ENCODE measurements around the gene GPAT3. TPM values are rescaled to one million over a fixed set of nuclear protein-coding genes. Genes with fewer than 3 reads are reported as not detected.
A peak's percentile ranks its signal among the peaks of the same experiment; 100 is the strongest.

Gene GPAT3
- total RNA-seq, 1 donor = 0.36 TPM

- Histone ChIP-seq H3K9me3 (ENCODE audit: low read depth, low read length) (peaks cover 3% of the 10 kb centered on the region), H3K36me3 (ENCODE audit: insufficient read depth, low read length) (no peaks in the 10 kb centered on the region), H2AFZ (ENCODE audit: low read length) (no peak overlapping the region), H4K20me1 (ENCODE audit: insufficient read depth, low read length) (no peaks in the 10 kb centered on the region), H3K27ac (ENCODE audit: low read depth, low read length) (no peak overlapping the region), H3K27me3 (ENCODE audit: insufficient read depth, low read length) (no peaks in the 10 kb centered on the region), H3K4me1 (ENCODE audit: insufficient read depth, low read length) (no peaks in the 10 kb centered on the region), H3K4me3 (ENCODE audit: insufficient read depth, low read length) (no peak overlapping the region), H3K79me2 (ENCODE audit: insufficient read depth, low read length) (no peaks in the 10 kb centered on the region), H3K4me2 (ENCODE audit: insufficient read depth, low read length) (no peak overlapping the region)
- no peak for DNase-seq (ENCODE audit: insufficient read length, low spot score, missing footprints)
- no peak for TF ChIP-seq CTCF (IDR thresholded peaks at IDR 0.05; ENCODE audit: extremely low read depth, low read depth, low read length)
Measured at GRCh38 chr4:83610729-83611128, 74.8 kb downstream of the GPAT3 start.

- Histone ChIP-seq H4K20me1 (ENCODE audit: insufficient read depth, low read length) (no peaks in the 10 kb centered on the region), H3K36me3 (ENCODE audit: insufficient read depth, low read length) (no peaks in the 10 kb centered on the region)
- TF ChIP-seq CTCF (IDR thresholded peaks at IDR 0.05; ENCODE audit: extremely low read depth, low read depth, low read length) = no peak
Measured at GRCh38 chr4:83613023-83613422, 77.1 kb downstream of the GPAT3 start.

GRCh38 chr4:83613994-83614393, 78.1 kb downstream of the GPAT3 start:
- no peaks in the 10 kb centered on the region for H4K20me1 ChIP-seq (ENCODE audit: insufficient read depth, low read length)
- no peak overlapping the region for H3K27ac ChIP-seq (ENCODE audit: low read depth, low read length)
- TF ChIP-seq CTCF (IDR thresholded peaks at IDR 0.05; ENCODE audit: extremely low read depth, low read depth, low read length) = no peak
- H3K4me1 ChIP-seq (ENCODE audit: insufficient read depth, low read length) = peaks cover 7% of the 10 kb centered on the region
- H3K79me2 ChIP-seq (ENCODE audit: insufficient read depth, low read length) = no peaks in the 10 kb centered on the region
- no peak overlapping the region for H3K4me3 ChIP-seq (ENCODE audit: insufficient read depth, low read length)
- no peak overlapping the region for H3K4me2 ChIP-seq (ENCODE audit: insufficient read depth, low read length)
- H3K27me3 ChIP-seq (ENCODE audit: insufficient read depth, low read length) = no peaks in the 10 kb centered on the region
- no peak overlapping the region for H2AFZ ChIP-seq (ENCODE audit: low read length)
- H3K9me3 ChIP-seq (ENCODE audit: low read depth, low read length) = peaks cover 3% of the 10 kb centered on the region
- peak; percentile 1 for DNase-seq (ENCODE audit: insufficient read length, low spot score, missing footprints)
- no peaks in the 10 kb centered on the region for H3K36me3 ChIP-seq (ENCODE audit: insufficient read depth, low read length)

More at GRCh38 chr4:83613023-83613422, 77.1 kb downstream of the GPAT3 start:
- Histone ChIP-seq H3K27ac (ENCODE audit: low read depth, low read length) (no peak overlapping the region), H3K4me3 (ENCODE audit: insufficient read depth, low read length) (no peak overlapping the region), H3K27me3 (ENCODE audit: insufficient read depth, low read length) (no peaks in the 10 kb centered on the region), H3K9me3 (ENCODE audit: low read depth, low read length) (peaks cover 3% of the 10 kb centered on the region), H3K79me2 (ENCODE audit: insufficient read depth, low read length) (no peaks in the 10 kb centered on the region), H3K4me2 (ENCODE audit: insufficient read depth, low read length) (no peak overlapping the region), H2AFZ (ENCODE audit: low read length) (no peak overlapping the region), H3K4me1 (ENCODE audit: insufficient read depth, low read length) (no peaks in the 10 kb centered on the region)
- DNase-seq (ENCODE audit: insufficient read length, low spot score, missing footprints) = no peak

GRCh38 chr4:83616252-83616651, 80.3 kb downstream of the GPAT3 start:
- TF ChIP-seq CTCF (IDR thresholded peaks at IDR 0.05; ENCODE audit: extremely low read depth, low read depth, low read length) = no peak
- H3K9me3 ChIP-seq (ENCODE audit: low read depth, low read length) = peaks cover 3% of the 10 kb centered on the region
- no peaks in the 10 kb centered on the region for H3K79me2 ChIP-seq (ENCODE audit: insufficient read depth, low read length)
- H3K36me3 ChIP-seq (ENCODE audit: insufficient read depth, low read length) = no peaks in the 10 kb centered on the region
- no peak overlapping the region for H2AFZ ChIP-seq (ENCODE audit: low read length)
- no peaks in the 10 kb centered on the region for H4K20me1 ChIP-seq (ENCODE audit: insufficient read depth, low read length)
- no peaks in the 10 kb centered on the region for H3K27me3 ChIP-seq (ENCODE audit: insufficient read depth, low read length)
- H3K27ac ChIP-seq (ENCODE audit: low read depth, low read length) = no peak overlapping the region
- no peak for DNase-seq (ENCODE audit: insufficient read length, low spot score, missing footprints)
- no peak overlapping the region for H3K4me2 ChIP-seq (ENCODE audit: insufficient read depth, low read length)
- H3K4me1 ChIP-seq (ENCODE audit: insufficient read depth, low read length) = peaks cover 10% of the 10 kb centered on the region
- H3K4me3 ChIP-seq (ENCODE audit: insufficient read depth, low read length) = no peak overlapping the region

All from osteoblast (primary cell).